ENCODE measurements around the gene KAT6B. TPM values are rescaled to one million over a fixed set of nuclear protein-coding genes. Genes with fewer than 3 reads are reported as not detected.

The KAT6B gene
- total RNA-seq, 1 donor, result 26.3 TPM

- no peak for TF ChIP-seq CTCF (IDR thresholded peaks at IDR 0.05; ENCODE audit: insufficient read depth, low read depth, low read length)
- DNase-seq (ENCODE audit: low read depth), result no peak
- H3K4me3 ChIP-seq (ENCODE audit: low read depth, low read length), result no peak overlapping the region
These were observed 95.3 kb downstream of the KAT6B start for GRCh38 chr10:74921744-74922143.

- no peak overlapping the region for H3K4me3 ChIP-seq (ENCODE audit: low read depth, low read length)
- no peak for DNase-seq (ENCODE audit: low read depth)
- TF ChIP-seq CTCF (IDR thresholded peaks at IDR 0.05; ENCODE audit: insufficient read depth, low read depth, low read length), result no peak
These were observed 96.5 kb downstream of the KAT6B start for GRCh38 chr10:74922921-74923320.

GRCh38 chr10:74923556-74923955 lies 97.2 kb downstream of the KAT6B start:
- no peak for TF ChIP-seq CTCF (IDR thresholded peaks at IDR 0.05; ENCODE audit: insufficient read depth, low read depth, low read length)
- peak; percentile 52 for DNase-seq (ENCODE audit: low read depth)
- no peak overlapping the region for H3K4me3 ChIP-seq (ENCODE audit: low read depth, low read length)

GRCh38 chr10:74924251-74924963 lies 98.0 kb downstream of the KAT6B start:
- DNase-seq (ENCODE audit: low read depth), result peak; percentile 96
- no peak for TF ChIP-seq CTCF (IDR thresholded peaks at IDR 0.05; ENCODE audit: insufficient read depth, low read depth, low read length)
- peak overlapping the region; percentile 20 for H3K4me3 ChIP-seq (ENCODE audit: low read depth, low read length)

GRCh38 chr10:74925291-74925690 lies 98.9 kb downstream of the KAT6B start:
- no peak for TF ChIP-seq CTCF (IDR thresholded peaks at IDR 0.05; ENCODE audit: insufficient read depth, low read depth, low read length)
- H3K4me3 ChIP-seq (ENCODE audit: low read depth, low read length), result no peak overlapping the region
- DNase-seq (ENCODE audit: low read depth), result peak; percentile 71

- TF ChIP-seq CTCF (IDR thresholded peaks at IDR 0.05; ENCODE audit: insufficient read depth, low read depth, low read length), result no peak
- no peak overlapping the region for H3K4me3 ChIP-seq (ENCODE audit: low read depth, low read length)
- DNase-seq (ENCODE audit: low read depth), result no peak
These were observed 99.3 kb downstream of the KAT6B start for GRCh38 chr10:74925708-74926107.
